OCI-LY3 (cell line): ENCODE results near the gene HCAR2.

Experiments
- EZH2phosphoT487 ChIP-seq: fragments of 200-600 bp; shearing (Covaris generic); IDR thresholded peaks from 2 replicates; pipeline ENCODE4 v1.6.1; 2018; ENCODE audit warnings: antibody characterized with exemption, mixed run types, low read depth
- TF ChIP-seq, protein P1 (sequence below): fragments of 200-600, 300-600 bp; sonication (generic); IDR thresholded peaks from 2 replicates; pipeline ENCODE4 v1.5.1; 2014; ENCODE audit warnings: antibody characterized with exemption, low read length, low read depth

- TF ChIP-seq, protein P1, sequence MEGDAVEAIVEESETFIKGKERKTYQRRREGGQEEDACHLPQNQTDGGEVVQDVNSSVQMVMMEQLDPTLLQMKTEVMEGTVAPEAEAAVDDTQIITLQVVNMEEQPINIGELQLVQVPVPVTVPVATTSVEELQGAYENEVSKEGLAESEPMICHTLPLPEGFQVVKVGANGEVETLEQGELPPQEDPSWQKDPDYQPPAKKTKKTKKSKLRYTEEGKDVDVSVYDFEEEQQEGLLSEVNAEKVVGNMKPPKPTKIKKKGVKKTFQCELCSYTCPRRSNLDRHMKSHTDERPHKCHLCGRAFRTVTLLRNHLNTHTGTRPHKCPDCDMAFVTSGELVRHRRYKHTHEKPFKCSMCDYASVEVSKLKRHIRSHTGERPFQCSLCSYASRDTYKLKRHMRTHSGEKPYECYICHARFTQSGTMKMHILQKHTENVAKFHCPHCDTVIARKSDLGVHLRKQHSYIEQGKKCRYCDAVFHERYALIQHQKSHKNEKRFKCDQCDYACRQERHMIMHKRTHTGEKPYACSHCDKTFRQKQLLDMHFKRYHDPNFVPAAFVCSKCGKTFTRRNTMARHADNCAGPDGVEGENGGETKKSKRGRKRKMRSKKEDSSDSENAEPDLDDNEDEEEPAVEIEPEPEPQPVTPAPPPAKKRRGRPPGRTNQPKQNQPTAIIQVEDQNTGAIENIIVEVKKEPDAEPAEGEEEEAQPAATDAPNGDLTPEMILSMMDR, result no peak
- TF ChIP-seq EZH2phosphoT487, result no peak
Measured at GRCh38 chr12:122659579-122659978, 43.6 kb downstream of the HCAR2 start.
